Kidney (tissue), 14 donors: Measurements from ENCODE around the gene ALKBH8. TPM values are rescaled to one million over a fixed set of nuclear protein-coding genes. Genes with fewer than 3 reads are reported as not detected.
"Not testable (repeated sequence)": the region's sequence is repeated elsewhere in the genome, so short reads cannot be mapped to it uniquely, and the experiment has no call there.

Experiments
- DNase-seq, 5 donors: peaks; one replicate each; pipeline ENCODE4 v3.0.0-alpha.2; 2013 to 2020
- FAIRE-seq: peaks from 2 replicates; lab custom pipeline; 2012; peaks lifted over from hg19 to GRCh38; lab: Jason Lieb, UNC
- H3K27ac ChIP-seq, 2 donors: one replicate each; pipeline ENCODE4 v1.7.0; 2013; ENCODE audit warnings: low read depth in 2 of 2, low read length in 2 of 2, inconsistent platforms in 1 of 2
- H3K27me3 ChIP-seq: one replicate; pipeline ENCODE4 v1.7.1; 2013; ENCODE audit warnings: low read length, inconsistent platforms; ENCODE audit not compliant: control insufficient read depth, insufficient read depth
- H3K36me3 ChIP-seq, 3 donors: one replicate each; pipeline versions ENCODE4 v1.7.0 to v1.7.1; 2013; ENCODE audit warnings: low read length in 3 of 3, control low read depth in 1 of 3, inconsistent platforms in 1 of 3; ENCODE audit not compliant: insufficient read depth in 3 of 3, control insufficient read depth in 2 of 3
- H3K4me1 ChIP-seq, 3 donors: one replicate each; pipeline versions ENCODE4 v1.7.0 to v1.7.1; 2013; ENCODE audit warnings: low read length in 3 of 3, inconsistent platforms in 1 of 3, low read depth in 1 of 3; ENCODE audit not compliant: control insufficient read depth in 2 of 3, insufficient read depth in 2 of 3
- H3K4me3 ChIP-seq, 3 donors: one replicate each; pipeline versions ENCODE4 v1.7.0 to v1.8.1; 2013; ENCODE audit warnings: low read length in 3 of 3, control low read depth in 1 of 3, inconsistent platforms in 1 of 3
- H3K9ac ChIP-seq, 3 donors: one replicate each; pipeline versions ENCODE4 v1.7.0 to v1.7.1; 2013; ENCODE audit warnings: low read length in 3 of 3, control low read depth in 1 of 3, inconsistent platforms in 1 of 3
- H3K9me3 ChIP-seq, 3 donors: one replicate each; pipeline versions ENCODE4 v1.7.0 to v1.7.1; 2013; ENCODE audit warnings: low read length in 3 of 3, control low read depth in 1 of 3, inconsistent platforms in 1 of 3; ENCODE audit not compliant: control insufficient read depth in 2 of 3, insufficient read depth in 1 of 3
- intact Hi-C: fragments of 100-400 bp; cut with DNase I; formaldehyde crosslinking; loops from one replicate; pipeline ENCODE4 v1.11.1; 2022
- polyA plus RNA-seq: library from polyadenylated mRNA; stranded (reverse); fragments of 350-450 nt; fragmentation: Illumina TruSeq; extraction: RNeasy Lipid Tissue Mini Kit (QIAGEN cat#74804); gene quantifications from one replicate; pipeline ENCODE4 v1.2.3, GENCODE V29; 2014; ENCODE audit warnings: low read depth, low replicate concordance; ENCODE audit not compliant: insufficient read depth
- total RNA-seq: library from RNA; stranded (reverse); fragmentation: NEBNext Ultra II Directional; extraction: Animal tissue kit (Norgen Biotek cat#: 25700); gene quantifications from one replicate; pipeline ENCODE4 v1.2.1, GENCODE V29; 2021
- TF ChIP-seq, protein P1 (sequence below): IDR thresholded peaks from 3 replicates; pipeline ENCODE4 v1.5.1; 2012; ENCODE audit warnings: mild to moderate bottlenecking, moderate library complexity, borderline replicate concordance; ENCODE audit not compliant: insufficient read depth; ENCODE audit errors: extremely low read depth
- donor health status: control.
- donor health status: control.
- donor health status: control.
- donor health status: control.
- donor health status: control.
- donor health status: DM: yes; HTN: yes; CAD: no.
- donor health status: Normal renal cell carcinoma (clear cell type).

ALKBH8 gene
- total and polyA plus RNA-seq, 2 donors from 2014 or later: 3.8 to 9.4 TPM

DNA sequence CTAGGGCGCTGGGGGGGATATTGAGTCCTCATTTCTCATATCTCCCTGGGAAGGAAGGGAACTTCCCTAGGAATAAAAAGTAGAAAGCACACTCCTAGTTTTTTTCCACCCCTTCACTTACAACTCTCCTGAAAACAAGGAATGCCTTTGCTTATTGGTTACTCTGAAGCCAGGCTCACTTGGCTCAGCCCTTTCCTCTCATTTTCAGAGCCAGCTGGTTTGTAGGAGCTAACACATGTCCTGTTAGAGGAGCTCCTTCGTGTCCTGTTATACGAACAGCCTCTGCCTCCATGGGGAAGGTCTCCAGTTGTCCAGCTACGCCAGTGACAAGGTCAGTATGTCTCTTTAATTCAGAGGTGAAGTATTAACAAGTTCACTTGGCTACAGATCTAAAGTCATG lies 17.6 kb downstream of the ALKBH8 start:
- FAIRE-seq (no peak), DNase-seq (no peak)
- Histone ChIP-seq H3K4me3 (no peak overlapping the region), H3K9ac (no peak overlapping the region), H3K4me1 (peaks cover 0 to 3% (median 3%) of the 10 kb centered on the region in 3 donors), H3K27ac (no peak overlapping the region), H3K27me3 (no peaks in the 10 kb centered on the region), H3K9me3 (no peaks in the 10 kb centered on the region), H3K36me3 (peaks cover 0 to 2% (median 2%) of the 10 kb centered on the region in 3 donors)
- TF ChIP-seq, protein P1, sequence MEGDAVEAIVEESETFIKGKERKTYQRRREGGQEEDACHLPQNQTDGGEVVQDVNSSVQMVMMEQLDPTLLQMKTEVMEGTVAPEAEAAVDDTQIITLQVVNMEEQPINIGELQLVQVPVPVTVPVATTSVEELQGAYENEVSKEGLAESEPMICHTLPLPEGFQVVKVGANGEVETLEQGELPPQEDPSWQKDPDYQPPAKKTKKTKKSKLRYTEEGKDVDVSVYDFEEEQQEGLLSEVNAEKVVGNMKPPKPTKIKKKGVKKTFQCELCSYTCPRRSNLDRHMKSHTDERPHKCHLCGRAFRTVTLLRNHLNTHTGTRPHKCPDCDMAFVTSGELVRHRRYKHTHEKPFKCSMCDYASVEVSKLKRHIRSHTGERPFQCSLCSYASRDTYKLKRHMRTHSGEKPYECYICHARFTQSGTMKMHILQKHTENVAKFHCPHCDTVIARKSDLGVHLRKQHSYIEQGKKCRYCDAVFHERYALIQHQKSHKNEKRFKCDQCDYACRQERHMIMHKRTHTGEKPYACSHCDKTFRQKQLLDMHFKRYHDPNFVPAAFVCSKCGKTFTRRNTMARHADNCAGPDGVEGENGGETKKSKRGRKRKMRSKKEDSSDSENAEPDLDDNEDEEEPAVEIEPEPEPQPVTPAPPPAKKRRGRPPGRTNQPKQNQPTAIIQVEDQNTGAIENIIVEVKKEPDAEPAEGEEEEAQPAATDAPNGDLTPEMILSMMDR: no peak
- intact Hi-C loops: no loop called here

GRCh38 chr11:107545101-107545514 lies 20.4 kb downstream of the ALKBH8 start:
- Histone ChIP-seq H3K27me3 (no peaks in the 10 kb centered on the region), H3K4me3 (no peak overlapping the region), H3K27ac (no peak overlapping the region), H3K9ac (no peak overlapping the region), H3K4me1 (peaks cover 0 to 1% (median under 1%) of the 10 kb centered on the region in 3 donors), H3K36me3 (peaks cover 0 to 2% (median 0%) of the 10 kb centered on the region in 3 donors), H3K9me3 (no peaks in the 10 kb centered on the region)
- TF ChIP-seq, protein P1: no peak
- no peak for DNase-seq
- intact Hi-C loops: no loop called here
- no peak for FAIRE-seq

DNA sequence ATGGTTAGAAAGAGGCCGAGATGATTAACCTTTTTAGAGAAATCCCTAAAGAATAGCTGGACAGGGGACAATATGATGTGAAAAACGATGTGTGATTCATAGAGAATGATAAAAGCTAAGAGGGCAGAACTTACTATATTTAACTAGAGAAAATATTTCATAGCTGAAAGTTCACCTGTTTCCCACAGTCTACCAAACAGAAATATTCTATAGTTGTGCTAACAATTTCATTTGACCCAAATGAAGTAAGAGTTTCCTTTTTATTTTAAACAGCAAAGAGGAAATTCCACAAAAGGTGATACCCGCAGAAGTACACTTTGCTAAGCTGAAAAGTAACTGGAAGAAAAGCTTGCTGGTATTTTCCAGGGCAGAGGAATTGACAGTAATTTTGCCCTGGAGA lies 26.7 kb downstream of the ALKBH8 start:
- H3K9me3 ChIP-seq: no peaks in the 10 kb centered on the region
- no peak overlapping the region for H3K9ac ChIP-seq
- H3K36me3 ChIP-seq: peaks cover 0 to 4% (median 3%) of the 10 kb centered on the region in 3 donors
- H3K4me3 ChIP-seq: no peak overlapping the region
- H3K27ac ChIP-seq: no peak overlapping the region
- H3K27me3 ChIP-seq: no peaks in the 10 kb centered on the region
- H3K4me1 ChIP-seq: no peaks in the 10 kb centered on the region
- TF ChIP-seq, protein P1: no peak
- intact Hi-C loops: no loop called here
- FAIRE-seq (no peak), DNase-seq (no peak)

DNA sequence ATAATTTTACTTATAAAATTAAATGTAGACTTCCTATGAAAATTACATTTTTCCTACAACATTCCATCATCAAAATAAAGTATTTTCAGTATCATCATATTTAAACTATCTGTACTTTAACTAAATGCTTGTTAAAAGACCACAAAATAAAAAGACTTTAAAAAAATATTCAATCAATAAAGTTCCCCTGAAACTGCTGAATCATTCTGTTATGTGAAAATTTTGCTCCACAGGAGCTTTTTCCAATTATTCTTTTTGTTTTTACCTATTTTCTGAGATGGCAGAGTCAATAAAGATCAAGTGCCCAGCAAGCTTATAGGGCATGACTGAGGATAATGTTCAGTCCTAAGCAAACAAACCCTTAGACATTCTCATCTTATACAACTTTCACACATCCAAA lies 27.3 kb downstream of the ALKBH8 start:
- H3K4me1 ChIP-seq: no peaks in the 10 kb centered on the region
- H3K27me3 ChIP-seq: no peaks in the 10 kb centered on the region
- intact Hi-C loops: no loop called here
- FAIRE-seq (no peak), DNase-seq (no peak)
- no peak overlapping the region for H3K9ac ChIP-seq
- H3K36me3 ChIP-seq: peaks cover 0 to 4% (median 2%) of the 10 kb centered on the region in 3 donors
- no peaks in the 10 kb centered on the region for H3K9me3 ChIP-seq
- no peak overlapping the region for H3K4me3 ChIP-seq
- no peak overlapping the region for H3K27ac ChIP-seq
- TF ChIP-seq, protein P1: no peak

DNA sequence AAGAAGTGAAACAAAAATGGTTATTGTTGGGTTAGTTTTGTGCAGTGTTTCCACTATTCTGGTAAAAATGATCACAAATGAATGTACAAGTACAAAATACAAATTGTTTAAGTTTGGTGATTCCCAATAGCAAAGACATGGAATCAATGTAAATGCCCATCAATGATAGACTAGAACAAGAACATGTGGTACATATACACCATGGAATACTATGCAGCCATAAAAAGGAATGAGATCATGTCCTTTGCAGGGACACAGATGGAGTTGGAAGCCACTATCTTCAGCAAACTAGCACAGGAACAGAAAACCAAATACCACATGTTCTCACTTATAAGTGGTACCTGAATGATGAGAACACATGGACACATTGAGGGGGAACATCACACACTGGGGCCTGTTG lies 28.4 kb downstream of the ALKBH8 start:
- FAIRE-seq, H3K4me3 ChIP-seq, H3K9ac ChIP-seq, H3K36me3 ChIP-seq, intact Hi-C loops, H3K27ac ChIP-seq, H3K27me3 ChIP-seq, H3K4me1 ChIP-seq, H3K9me3 ChIP-seq, DNase-seq: not testable (repeated sequence)
